ENCODE measurements around the gene LLGL2.

The LLGL2 gene

DNA sequence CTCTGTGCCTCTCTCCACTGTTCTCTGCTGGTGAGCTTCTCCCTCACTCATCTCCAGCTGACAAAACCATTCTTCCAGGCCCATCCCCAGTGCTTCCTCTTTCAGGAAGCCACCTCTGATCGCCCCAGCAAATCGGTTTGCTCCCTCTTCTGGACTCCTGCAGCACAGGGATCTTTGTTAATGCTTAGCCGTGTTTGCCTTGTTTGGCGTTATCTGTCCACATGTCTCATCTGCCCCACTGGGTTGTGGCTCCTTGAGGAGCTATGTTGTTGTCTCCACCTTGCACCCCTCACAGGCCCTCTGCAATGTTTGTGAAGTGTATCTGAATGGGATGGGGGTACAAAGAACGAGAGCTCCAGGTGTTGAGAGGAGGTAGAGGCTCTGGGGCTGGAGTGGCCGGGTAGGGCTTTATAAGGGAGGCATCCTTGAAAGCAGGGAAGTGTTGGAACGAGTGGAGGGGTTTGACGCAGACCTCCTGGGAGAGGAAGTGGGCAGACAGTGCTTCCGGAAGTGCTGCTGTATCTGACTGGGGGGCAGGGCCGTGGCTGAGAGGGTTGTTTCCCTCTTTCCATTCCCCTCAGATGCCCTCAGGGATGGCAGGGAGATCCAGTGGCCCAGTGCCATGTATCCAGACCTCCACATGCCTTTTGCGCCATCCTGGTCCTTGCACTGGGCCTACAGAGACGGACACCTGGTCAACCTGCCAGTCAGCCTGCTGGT lies 38.0 kb upstream of the LLGL2 start:
- in situ Hi-C loops (cut with HindIII; ENCODE audit: low sequenced_read_pairs): loop anchor here (5.0 kb wide), 1 partner anchor 45 kb away; no protein-coding TSS in a partner anchor
- no peak overlapping the region for H3K4me3 ChIP-seq (ENCODE audit: low read depth, low read length)
- DNase-seq (ENCODE audit: low read depth): no peak
- TF ChIP-seq, protein P1, sequence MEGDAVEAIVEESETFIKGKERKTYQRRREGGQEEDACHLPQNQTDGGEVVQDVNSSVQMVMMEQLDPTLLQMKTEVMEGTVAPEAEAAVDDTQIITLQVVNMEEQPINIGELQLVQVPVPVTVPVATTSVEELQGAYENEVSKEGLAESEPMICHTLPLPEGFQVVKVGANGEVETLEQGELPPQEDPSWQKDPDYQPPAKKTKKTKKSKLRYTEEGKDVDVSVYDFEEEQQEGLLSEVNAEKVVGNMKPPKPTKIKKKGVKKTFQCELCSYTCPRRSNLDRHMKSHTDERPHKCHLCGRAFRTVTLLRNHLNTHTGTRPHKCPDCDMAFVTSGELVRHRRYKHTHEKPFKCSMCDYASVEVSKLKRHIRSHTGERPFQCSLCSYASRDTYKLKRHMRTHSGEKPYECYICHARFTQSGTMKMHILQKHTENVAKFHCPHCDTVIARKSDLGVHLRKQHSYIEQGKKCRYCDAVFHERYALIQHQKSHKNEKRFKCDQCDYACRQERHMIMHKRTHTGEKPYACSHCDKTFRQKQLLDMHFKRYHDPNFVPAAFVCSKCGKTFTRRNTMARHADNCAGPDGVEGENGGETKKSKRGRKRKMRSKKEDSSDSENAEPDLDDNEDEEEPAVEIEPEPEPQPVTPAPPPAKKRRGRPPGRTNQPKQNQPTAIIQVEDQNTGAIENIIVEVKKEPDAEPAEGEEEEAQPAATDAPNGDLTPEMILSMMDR (IDR thresholded peaks at IDR 0.05; ENCODE audit: low read depth, low read length, missing control alignments): no peak

- no peak for DNase-seq (ENCODE audit: low read depth)
- in situ Hi-C loops (cut with HindIII; ENCODE audit: low sequenced_read_pairs): loop anchor here (5.0 kb wide), 1 partner anchor 47 kb away; no protein-coding TSS in a partner anchor
- TF ChIP-seq, protein P1 (IDR thresholded peaks at IDR 0.05; ENCODE audit: low read depth, low read length, missing control alignments): no peak
- no peak overlapping the region for H3K4me3 ChIP-seq (ENCODE audit: low read depth, low read length)
These were observed 36.6 kb upstream of the LLGL2 start for GRCh38 chr17:75488693-75489510.

GRCh38 chr17:75489511-75489955 lies 36.0 kb upstream of the LLGL2 start:
- DNase-seq (ENCODE audit: low read depth): no peak
- in situ Hi-C loops (cut with HindIII; ENCODE audit: low sequenced_read_pairs): loop anchor here (5.0 kb wide), 1 partner anchor 47 kb away; no protein-coding TSS in a partner anchor
- no peak overlapping the region for H3K4me3 ChIP-seq (ENCODE audit: low read depth, low read length)
- TF ChIP-seq, protein P1 (IDR thresholded peaks at IDR 0.05; ENCODE audit: low read depth, low read length, missing control alignments): no peak

- no peak overlapping the region for H3K4me3 ChIP-seq (ENCODE audit: low read depth, low read length)
- TF ChIP-seq, protein P1 (IDR thresholded peaks at IDR 0.05; ENCODE audit: low read depth, low read length, missing control alignments): no peak
- no peak for DNase-seq (ENCODE audit: low read depth)
- in situ Hi-C loops (cut with HindIII; ENCODE audit: low sequenced_read_pairs): no loop called here
These were observed 35.2 kb upstream of the LLGL2 start for GRCh38 chr17:75490173-75490743.

DNA sequence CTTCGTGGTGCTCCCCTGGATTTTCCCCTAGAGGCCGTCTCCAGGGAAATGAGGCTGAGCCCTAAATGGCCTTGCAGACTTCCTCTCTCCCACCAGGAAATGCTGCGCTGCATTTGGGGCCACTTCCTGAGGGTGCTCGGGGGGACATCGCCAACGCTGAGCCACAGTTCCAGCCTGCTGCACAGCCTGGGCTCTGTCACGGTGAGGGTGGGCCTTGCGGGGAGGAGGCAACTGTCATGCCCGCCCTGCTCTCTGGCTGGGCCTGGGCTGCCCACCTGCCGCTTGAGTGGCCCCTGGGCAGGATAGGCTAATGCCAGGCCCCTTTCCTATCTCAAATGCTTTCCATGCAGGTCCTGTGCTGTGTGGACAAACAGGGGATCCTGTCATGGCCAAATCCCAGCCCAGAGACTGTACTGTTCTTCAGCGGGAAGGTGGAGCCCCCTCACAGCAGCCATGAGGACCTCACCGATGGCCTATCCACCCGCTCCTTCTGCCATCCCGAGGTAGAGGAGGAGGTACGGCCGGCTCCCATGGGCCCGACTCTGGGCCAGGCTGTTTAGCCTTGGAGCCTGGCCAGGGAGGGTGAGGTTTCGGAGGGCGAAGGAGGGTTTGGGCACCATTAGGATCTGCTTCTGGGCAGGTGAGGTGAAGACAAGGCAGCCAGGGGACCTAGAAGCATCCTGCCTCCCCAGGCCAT lies 34.4 kb upstream of the LLGL2 start:
- H3K4me3 ChIP-seq (ENCODE audit: low read depth, low read length): no peak overlapping the region
- DNase-seq (ENCODE audit: low read depth): no peak
- in situ Hi-C loops (cut with HindIII; ENCODE audit: low sequenced_read_pairs): no loop called here
- TF ChIP-seq, protein P1 (IDR thresholded peaks at IDR 0.05; ENCODE audit: low read depth, low read length, missing control alignments): no peak

DNA sequence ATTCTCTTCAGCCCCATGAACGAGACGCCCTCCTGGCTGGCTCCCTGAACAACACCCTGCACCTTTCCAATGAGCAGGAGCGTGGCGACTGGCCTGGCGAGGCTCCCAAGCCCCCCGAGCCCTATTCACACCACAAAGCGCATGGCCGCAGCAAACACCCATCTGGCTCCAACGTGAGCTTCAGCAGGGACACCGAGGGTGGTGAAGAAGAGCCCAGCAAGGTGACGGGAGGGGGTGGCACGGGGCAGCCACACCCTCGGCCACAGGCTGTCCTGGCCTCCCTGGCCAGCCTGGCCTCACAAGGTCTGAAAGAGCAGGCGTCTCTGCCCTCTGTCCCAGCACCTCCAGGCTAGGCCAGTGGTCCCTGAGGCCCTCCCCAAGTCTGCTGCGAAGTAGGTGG lies 33.8 kb upstream of the LLGL2 start:
- in situ Hi-C loops (cut with HindIII; ENCODE audit: low sequenced_read_pairs): no loop called here
- H3K4me3 ChIP-seq (ENCODE audit: low read depth, low read length): no peak overlapping the region
- TF ChIP-seq, protein P1 (IDR thresholded peaks at IDR 0.05; ENCODE audit: low read depth, low read length, missing control alignments): no peak
- no peak for DNase-seq (ENCODE audit: low read depth)
